ENCODE data around the gene ECE1.
"Not testable (repeated sequence)": the region's sequence is repeated elsewhere in the genome, so short reads cannot be mapped to it uniquely, and the experiment has no call there.

Gene ECE1

DNA sequence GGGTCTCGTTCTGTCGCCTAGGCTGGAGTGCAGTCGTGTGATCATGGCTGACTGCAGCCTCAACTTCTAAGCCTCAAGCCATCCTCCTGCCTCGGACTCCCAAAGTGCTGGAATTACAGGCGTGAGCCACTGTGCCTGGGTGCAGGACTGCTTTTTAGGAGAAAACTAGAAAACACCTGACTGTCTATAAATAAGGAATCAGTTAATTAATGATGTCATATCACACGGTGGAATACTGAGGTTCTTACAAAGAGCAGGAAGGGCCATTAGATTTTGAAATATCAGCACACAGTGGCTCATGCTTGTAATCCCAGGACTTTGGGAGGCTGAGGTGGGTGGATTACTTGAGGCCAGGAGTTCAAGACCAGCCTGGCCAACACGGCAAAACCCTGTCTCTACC, 62.0 kb downstream of the ECE1 start:
- not testable (repeated sequence) for DNase-seq (ENCODE audit: low spot score)

GRCh38 chr1:21225065-21225464, 65.2 kb downstream of the ECE1 start:
- DNase-seq (ENCODE audit: low spot score), result no peak

- DNase-seq (ENCODE audit: low spot score), result peak; percentile 72
These were observed 69.4 kb downstream of the ECE1 start for GRCh38 chr1:21220815-21221214.

GRCh38 chr1:21219674-21220073, 70.6 kb downstream of the ECE1 start:
- no peak for DNase-seq (ENCODE audit: low spot score)

GRCh38 chr1:21217812-21218596, 72.3 kb downstream of the ECE1 start:
- no peak for DNase-seq (ENCODE audit: low spot score)

DNA sequence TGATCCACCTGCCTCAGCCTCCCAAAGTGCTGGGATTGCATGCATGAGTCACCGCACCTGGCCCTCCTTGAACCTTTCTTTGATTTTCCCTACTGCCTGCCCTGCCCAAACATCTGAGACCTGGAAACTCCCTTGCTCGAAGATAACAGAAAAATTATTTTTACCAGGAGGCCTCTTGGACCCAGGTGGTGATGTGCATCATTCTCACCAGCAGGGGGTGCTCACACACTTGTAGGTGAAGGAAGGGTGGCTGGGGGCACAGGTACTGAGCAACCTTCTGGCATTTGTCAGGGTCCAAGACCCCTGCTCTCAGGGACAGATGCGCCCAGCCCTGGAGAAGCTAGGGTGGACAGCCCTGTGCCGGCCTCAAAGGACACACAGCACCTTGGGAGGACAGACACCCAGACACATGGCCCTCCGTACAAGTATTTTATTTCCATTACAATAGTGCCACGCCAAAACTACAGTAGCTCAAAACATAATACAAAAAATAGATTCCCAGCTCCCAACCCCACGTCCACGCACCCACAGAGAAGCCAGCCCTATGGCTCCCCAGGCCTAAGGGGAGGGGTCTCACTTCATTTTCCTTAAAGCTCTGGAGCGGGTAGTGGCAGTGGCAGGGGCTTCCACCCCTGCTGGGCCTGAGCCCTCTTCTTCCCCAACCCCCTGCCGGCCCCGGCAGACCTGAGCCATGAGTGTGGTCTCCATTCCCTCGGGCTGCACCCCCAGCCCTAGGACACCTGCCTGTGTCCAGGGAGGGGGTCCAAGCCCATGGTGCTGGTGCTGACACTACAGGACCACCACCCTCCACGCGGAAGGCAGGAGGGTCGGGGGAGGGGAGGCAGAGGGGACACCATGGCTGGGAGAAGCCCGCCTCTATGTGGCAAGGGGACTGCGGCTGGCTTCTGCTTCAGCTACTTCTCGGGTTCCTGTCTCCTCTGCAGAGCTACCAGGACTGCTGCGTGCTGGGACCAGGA, 73.1 kb downstream of the ECE1 start:
- no peak for DNase-seq (ENCODE audit: low spot score)

DNA sequence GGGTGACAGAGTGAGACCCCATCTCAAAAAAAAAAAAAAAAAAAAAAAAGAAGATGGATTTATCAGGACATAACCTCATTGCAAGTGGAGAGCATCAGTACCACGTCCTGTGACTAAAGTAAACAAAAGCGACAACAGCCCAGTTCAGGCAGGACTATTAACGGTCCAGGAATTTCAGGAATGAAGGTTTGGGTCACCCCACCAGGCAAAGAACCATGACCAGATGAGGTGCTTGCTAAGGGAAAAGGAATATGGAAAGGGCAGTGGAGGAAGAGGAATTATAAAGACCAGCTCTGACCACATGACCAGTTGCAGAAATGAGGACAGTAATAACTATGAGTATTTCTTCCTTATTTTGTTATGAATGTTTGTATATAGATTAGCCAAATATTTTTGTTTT, 78.1 kb downstream of the ECE1 start:
- no peak for DNase-seq (ENCODE audit: low spot score)

DNA sequence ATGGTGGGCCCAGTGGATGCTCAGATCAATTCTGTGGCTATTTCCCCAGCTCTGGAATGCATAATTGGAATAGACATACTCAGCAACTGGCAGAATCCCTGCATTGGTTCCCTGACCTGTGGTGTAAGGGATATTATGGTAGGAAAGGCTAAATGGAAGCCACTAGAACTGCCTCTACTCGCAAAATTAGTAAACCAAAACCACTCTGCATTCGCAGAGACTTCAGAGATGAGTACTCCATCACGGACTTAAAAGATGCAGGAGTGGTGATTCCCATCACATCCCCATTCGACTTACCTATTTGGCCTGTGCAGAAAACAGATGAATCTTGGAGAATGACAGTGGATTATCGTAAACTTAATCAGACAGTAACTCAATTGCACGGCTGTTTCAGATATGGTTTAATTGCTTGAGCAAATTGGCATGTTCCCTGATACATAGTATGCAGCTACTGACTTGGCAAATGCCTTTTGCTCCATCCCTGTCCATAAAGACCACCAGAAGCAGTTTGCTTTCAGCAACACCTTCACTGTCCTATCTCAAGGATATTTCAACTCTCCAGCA, 82.0 kb downstream of the ECE1 start:
- not testable (repeated sequence) for DNase-seq (ENCODE audit: low spot score)

DNA sequence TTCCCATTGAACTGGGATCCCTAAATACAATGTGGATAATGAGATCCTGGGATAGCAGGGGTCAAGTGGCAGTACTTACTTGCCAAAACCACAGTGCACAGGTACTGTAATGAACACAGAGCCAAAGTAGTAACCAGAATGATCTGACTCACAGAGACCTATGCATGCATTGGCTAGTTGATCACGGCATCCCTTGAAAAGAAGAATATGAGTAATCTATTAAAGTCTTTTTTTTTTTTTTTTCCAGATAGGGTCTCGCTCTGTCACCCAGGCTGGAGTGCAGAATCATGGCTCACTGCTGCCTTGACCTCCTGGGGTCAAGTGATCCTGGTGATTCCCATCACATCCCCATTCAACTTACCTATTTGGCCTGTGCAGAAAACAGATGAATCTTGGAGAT, 84.1 kb downstream of the ECE1 start:
- DNase-seq (ENCODE audit: low spot score), result no peak

DNA sequence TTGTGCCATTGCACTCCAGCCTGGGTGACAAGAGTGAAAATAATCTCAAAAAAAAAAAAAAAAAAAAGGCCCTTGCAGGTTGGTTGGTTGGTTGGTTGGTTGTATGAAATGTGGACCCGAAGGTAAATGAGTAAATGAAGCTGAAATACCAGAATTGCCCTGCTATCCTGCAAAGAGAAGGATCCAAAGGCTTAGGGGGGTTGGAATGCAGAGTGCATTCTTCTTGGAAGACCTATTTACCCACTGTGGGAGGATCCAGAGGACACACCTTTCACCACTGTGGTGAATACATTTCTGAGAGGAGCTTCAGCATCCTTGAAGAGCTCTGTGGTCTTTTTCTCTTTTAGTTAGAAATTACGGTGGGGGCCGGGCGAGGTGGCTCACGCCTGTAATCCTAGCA, 84.8 kb downstream of the ECE1 start:
- DNase-seq (ENCODE audit: low spot score), result no peak

DNA sequence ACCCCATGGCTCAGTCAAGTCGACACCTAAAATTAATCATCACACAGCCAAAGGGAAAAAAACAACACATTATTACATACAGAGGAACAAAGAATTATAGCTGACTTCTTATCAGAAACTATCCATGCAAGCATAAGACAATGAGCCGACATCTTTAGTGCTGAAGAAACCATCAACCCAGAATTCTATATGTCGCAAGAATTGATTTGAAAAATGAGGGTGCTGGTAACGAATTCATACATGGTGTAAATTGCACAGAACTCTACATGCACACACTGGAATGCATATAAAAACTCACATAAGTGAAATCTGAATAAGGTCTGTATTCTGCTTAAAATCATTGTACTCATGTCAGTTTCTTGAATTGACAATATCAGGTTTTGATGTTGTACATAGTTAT, 88.6 kb downstream of the ECE1 start:
- no peak for DNase-seq (ENCODE audit: low spot score)

- DNase-seq (ENCODE audit: low spot score), result not testable (repeated sequence)
These were observed 89.0 kb downstream of the ECE1 start for GRCh38 chr1:21201238-21201637.

GRCh38 chr1:21200767-21201166, 89.5 kb downstream of the ECE1 start:
- DNase-seq (ENCODE audit: low spot score), result no peak

DNA sequence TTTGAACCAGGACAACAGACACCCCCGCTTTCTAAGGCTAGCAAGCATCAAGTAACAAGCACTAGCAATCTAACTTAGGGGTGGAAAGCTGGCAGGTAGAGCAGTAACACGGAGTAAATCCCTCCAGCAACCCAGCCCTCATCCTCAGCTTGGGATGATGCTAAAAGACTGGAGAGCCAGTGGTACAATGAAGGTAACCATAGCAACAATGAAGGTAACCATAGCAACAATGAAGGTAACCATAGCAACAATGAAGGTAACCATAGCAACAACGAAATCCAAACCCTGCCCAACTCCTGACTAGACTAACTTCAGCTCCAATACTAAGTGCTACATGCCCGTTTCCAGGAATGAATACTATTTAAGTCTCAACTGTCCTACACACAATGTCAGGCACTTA, 91.3 kb downstream of the ECE1 start:
- DNase-seq (ENCODE audit: low spot score), result no peak

DNA sequence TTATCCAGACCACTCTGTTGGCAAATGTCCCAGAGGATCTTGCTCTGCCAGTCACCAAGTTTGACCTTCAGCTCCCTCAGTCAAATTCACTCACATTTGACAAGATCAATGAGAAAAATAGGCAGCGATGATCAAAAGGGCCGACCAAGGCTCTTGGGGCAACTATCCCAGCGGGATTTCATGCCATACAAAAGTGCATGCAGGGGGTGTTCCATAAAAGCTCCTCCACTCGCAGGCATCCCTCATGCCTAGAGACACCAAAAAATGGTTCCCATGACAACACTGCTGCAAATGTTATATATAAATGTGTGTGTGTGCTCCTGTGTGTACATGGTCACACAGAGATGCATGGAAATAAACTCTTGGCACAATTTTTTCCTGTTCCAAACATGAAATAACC, 97.4 kb downstream of the ECE1 start:
- no peak for DNase-seq (ENCODE audit: low spot score)

DNA sequence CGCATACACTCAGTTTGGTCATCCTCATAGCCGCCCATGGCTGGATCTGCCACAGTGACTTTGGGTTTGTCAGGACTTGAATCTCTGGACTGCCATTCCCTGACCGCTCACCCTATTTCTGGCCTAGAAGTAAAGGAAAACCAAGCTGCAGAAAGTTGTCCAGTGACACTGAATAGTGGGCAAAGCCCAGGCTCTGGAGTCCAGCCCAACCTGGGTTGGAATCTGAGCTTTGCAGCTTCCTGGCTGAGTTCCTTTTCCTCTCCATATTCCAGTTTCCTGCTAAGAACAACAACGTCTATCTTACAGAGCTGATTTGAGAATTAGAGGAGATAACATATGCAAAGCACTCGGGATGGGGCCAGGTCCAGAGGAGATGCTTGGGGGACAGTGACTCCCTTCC, 98.0 kb downstream of the ECE1 start:
- DNase-seq (ENCODE audit: low spot score), result no peak

DNA sequence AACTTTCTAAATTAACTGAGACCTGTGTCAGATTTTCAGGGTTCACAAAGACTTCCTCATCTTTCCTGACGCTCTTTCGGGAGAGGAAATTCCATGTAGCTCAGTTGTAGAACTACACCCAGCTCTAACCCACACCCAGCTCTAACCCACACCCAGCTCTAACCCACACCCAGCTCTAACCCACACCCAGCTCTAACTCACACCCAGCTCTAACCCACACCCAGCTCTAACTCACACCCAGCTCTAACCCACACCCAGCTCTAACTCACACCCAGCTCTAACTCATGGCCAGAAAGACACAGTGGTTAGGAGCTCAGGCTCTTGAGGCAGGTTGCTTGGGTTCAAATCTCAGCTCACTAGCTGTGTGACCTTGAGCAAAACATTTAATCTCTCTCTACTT, 99.5 kb downstream of the ECE1 start:
- not testable (repeated sequence) for DNase-seq (ENCODE audit: low spot score)

DNA sequence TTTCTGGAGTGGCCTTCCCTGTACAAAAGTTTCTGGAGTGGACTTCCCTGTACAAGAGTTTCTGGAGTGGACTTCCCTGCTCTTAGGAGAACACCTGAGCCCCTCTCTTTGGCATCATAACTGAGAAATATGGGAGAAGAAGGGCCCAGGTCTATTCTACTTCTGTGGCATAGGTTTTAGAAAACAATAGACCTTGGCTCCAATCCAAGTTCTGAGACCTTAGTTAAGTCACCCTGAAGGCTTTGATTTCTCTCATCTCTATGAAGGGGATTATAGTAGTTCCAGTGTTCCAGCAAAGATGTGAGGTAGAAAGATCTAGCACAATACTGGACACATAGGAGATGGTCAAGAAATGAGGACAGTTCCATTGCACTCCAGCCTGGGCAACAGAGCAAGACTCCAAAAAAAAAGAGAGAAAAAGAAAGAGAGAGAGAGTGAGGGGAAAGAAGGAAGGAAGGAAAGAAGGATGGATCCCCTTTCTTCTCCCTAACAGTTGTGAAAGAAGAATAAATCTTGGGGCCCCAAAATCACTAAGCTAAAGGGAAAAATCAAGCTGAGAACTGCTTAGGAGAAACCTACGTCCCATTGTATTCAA, 100.3 kb downstream of the ECE1 start:
- no peak for DNase-seq (ENCODE audit: low spot score)

GRCh38 chr1:21189421-21189820, 100.8 kb downstream of the ECE1 start:
- DNase-seq (ENCODE audit: low spot score), result no peak

DNA sequence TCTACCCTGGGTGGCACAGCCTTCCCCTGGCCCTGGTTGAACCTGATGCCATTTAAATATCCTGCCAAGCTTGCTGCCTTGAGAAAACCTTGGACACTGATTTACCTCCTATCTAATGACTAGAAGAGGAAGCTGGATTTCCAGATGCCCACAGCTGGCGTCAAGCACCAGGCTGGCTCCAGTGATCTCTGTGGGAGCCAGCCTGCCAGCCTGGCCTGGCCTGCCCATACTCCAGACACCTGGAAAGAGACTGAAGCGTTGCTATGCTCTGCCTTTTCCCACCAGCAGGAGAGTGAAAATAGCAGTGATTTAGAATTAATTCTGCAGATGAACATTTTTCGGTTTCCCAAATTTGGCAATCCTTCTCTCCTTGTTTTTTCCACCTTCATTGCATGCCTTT, 102.0 kb downstream of the ECE1 start:
- no peak for DNase-seq (ENCODE audit: low spot score)

- no peak for DNase-seq (ENCODE audit: low spot score)
These were observed 105.0 kb downstream of the ECE1 start for GRCh38 chr1:21185221-21185731.

DNA sequence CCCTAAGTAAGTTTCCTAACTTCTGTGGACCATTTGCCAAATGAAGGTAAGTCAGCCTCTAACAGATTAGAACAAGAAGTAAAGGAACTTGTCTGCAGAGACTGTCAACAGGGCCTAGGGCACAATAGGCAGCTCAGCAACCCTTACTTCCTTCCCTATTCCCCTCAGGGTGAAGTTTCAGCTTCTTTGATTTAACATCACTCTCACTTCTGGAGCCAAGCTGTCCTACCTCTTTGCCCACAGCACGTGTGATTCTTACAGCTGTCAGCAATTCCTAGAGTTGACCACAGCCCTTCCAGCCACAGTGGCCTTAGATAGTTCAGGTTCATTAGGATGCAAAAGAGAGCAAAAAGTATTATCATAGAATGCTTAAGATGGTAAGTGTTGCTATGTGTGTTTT, 106.0 kb downstream of the ECE1 start:
- peak; percentile 28 for DNase-seq (ENCODE audit: low spot score)

All from globus pallidus (tissue), 1 donor.